Measurements from ENCODE around the gene FAM98C. TPM values are rescaled to one million over a fixed set of nuclear protein-coding genes. Genes with fewer than 3 reads are reported as not detected.

The FAM98C gene
- total and polyA plus RNA-seq, 2 of the 13 experiments (the other 11 are each of a cell fraction or from before 2014, with no cell fraction given): 10.0 to 11.5 TPM

- Histone ChIP-seq H3K4me1 (ENCODE audit: insufficient read depth, low read length) (no peaks in the 10 kb centered on the region), H3K4me3 (replicated peaks in 1 of 3; ENCODE audit: insufficient read depth in 1 of 3, low read depth in 2 of 3, low read length in 3 of 3) (no peak overlapping the region), H3K9me3 (ENCODE audit: low read length) (no peaks in the 10 kb centered on the region), H3K36me3 (replicated peaks in 1 of 2; ENCODE audit: control insufficient read depth in 1 of 2, insufficient read depth in 2 of 2, low read length in 2 of 2) (no peaks in the 10 kb centered on the region), H3K4me2 (ENCODE audit: low read depth, low read length) (no peak overlapping the region), H3K27me3 (ENCODE audit: control insufficient read depth in 1 of 2, insufficient read depth in 2 of 2, low read length in 2 of 2) (peaks cover 3 to 19% of the 10 kb centered on the region in 2 experiments; a peak in 3 of 5 replicates), H4K20me1 (ENCODE audit: insufficient read depth, low read length) (no peaks in the 10 kb centered on the region), H3K9ac (ENCODE audit: insufficient read depth, low read depth, low read length) (no peak overlapping the region), H2AFZ (ENCODE audit: low read length) (no peak overlapping the region), H3K27ac (ENCODE audit: extremely low read length, insufficient read depth, low read length) (no peak overlapping the region), H3K79me2 (ENCODE audit: insufficient read depth, low read length) (no peaks in the 10 kb centered on the region)
- in situ Hi-C loops (cut with HindIII; ENCODE audit: extremely low pct_ligation_motif_present, low pct_unique_long_range_greater_than_20kb): no loop called here
- WGBS (ENCODE audit: low lambda C conversion rate): 34% methylated on average over 4 of the region's 5 CpGs
- FAIRE-seq (no peak), DNase-seq (ENCODE audit: low spot score) (no peak), ATAC-seq (no peak)
- ChIA-PET CTCF (ENCODE audit: low intra/inter-chr PET ratio, low total read pairs) (no interaction called here), POLR2A (no interaction called here)
- intact Hi-C loops (cut with micrococcal nuclease; ENCODE audit: unreplicated experiment): no loop called here
- TF ChIP-seq HNF4A (CRISPR knock-in tag; IDR thresholded peaks at IDR 0.05) (peak; percentile 25; the same call in 1 of the 2 replicates), CEBPB (IDR thresholded peaks at IDR 0.05; ENCODE audit: borderline replicate concordance, low read depth, low read length) (peak; percentile 69), CEBPG (CRISPR knock-in tag; IDR thresholded peaks at IDR 0.05) (peak; percentile 63), BATF2 (CRISPR knock-in tag; IDR thresholded peaks at IDR 0.05) (no peak)
- BruUV-seq (replicated peaks): no TSS peak
Measured at GRCh38 chr19:38424272-38424671, 21.4 kb downstream of the FAM98C start.

- Histone ChIP-seq H3K4me3 (replicated peaks in 1 of 3; ENCODE audit: insufficient read depth in 1 of 3, low read depth in 2 of 3, low read length in 3 of 3) (no peak overlapping the region), H3K9ac (ENCODE audit: insufficient read depth, low read depth, low read length) (no peak overlapping the region), H2AFZ (ENCODE audit: low read length) (no peak overlapping the region), H3K9me3 (ENCODE audit: low read length) (no peaks in the 10 kb centered on the region), H3K27me3 (ENCODE audit: control insufficient read depth in 1 of 2, insufficient read depth in 2 of 2, low read length in 2 of 2) (peaks cover 3 to 21% of the 10 kb centered on the region in 2 experiments; a peak in 3 of 5 replicates), H3K36me3 (replicated peaks in 1 of 2; ENCODE audit: control insufficient read depth in 1 of 2, insufficient read depth in 2 of 2, low read length in 2 of 2) (no peaks in the 10 kb centered on the region), H4K20me1 (ENCODE audit: insufficient read depth, low read length) (no peaks in the 10 kb centered on the region), H3K79me2 (ENCODE audit: insufficient read depth, low read length) (no peaks in the 10 kb centered on the region), H3K27ac (ENCODE audit: extremely low read length, insufficient read depth, low read length) (no peak overlapping the region), H3K4me2 (ENCODE audit: low read depth, low read length) (no peak overlapping the region), H3K4me1 (ENCODE audit: insufficient read depth, low read length) (no peaks in the 10 kb centered on the region)
- TF ChIP-seq ATRX (CRISPR knock-in tag; IDR thresholded peaks at IDR 0.05; ENCODE audit: borderline replicate concordance) (no peak), ZNF768 (CRISPR knock-in tag; IDR thresholded peaks at IDR 0.05) (peak; percentile 68)
- in situ Hi-C loops (cut with HindIII; ENCODE audit: extremely low pct_ligation_motif_present, low pct_unique_long_range_greater_than_20kb) (no loop called here), intact Hi-C loops (cut with micrococcal nuclease; ENCODE audit: unreplicated experiment) (no loop called here)
- ChIA-PET CTCF (ENCODE audit: low intra/inter-chr PET ratio, low total read pairs) (no interaction called here), POLR2A (no interaction called here)
- DNase-seq (ENCODE audit: low spot score) (no peak), ATAC-seq (no peak; the same call in 2 of the 3 replicates), FAIRE-seq (no peak)
- no TSS peak for BruUV-seq (replicated peaks)
- 1% methylated on average over 4 of the region's 7 CpGs for WGBS (ENCODE audit: low lambda C conversion rate)
Measured at GRCh38 chr19:38425222-38425809, 22.4 kb downstream of the FAM98C start.
